Amniotic stem cell (primary cell): ENCODE results near the gene GCNT3.
A peak's percentile ranks its signal among the peaks of the same experiment; 100 is the strongest.
"Not testable (repeated sequence)": the region's sequence is repeated elsewhere in the genome, so short reads cannot be mapped to it uniquely, and the experiment has no call there.

Experiments used
- DNase-seq: peaks from one replicate; lab custom pipeline; 2025; lab: John Stamatoyannopoulos, UW

The GCNT3 gene

DNA sequence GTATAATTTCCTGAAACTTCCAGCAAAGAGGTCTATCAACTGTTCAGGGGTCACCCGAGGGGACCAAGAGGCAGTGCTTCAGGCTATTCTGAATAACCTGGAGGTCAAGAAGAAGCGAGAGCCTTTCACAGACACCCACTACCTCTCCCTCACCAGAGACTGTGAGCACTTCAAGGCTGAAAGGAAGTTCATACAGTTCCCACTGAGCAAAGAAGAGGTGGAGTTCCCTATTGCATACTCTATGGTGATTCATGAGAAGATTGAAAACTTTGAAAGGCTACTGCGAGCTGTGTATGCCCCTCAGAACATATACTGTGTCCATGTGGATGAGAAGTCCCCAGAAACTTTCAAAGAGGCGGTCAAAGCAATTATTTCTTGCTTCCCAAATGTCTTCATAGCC, 6.8 kb downstream of the GCNT3 start:
- DNase-seq: no peak

DNA sequence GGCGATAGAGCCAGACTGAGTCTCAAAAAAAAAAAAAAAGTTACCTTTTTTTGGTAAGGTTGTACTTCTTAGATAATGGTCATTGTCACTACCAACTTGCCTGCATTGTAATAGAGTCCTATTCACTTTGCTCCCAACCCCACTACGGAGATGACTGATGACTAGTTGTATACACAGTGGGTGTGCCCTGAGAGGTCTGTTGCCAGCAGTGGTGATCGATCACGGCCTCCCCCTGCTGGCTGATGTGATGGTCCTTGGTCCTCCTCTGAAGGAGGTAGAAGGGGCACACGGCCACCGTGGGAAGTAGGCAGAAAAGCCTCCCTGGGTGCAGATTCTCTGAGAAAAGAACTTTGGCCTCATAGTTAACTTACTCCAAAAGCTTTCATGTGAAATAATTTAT, 10.7 kb downstream of the GCNT3 start:
- DNase-seq: peak; percentile 33

GRCh38 chr15:59632714-59633113, 21.1 kb downstream of the GCNT3 start:
- no peak for DNase-seq

GRCh38 chr15:59636184-59636583, 24.6 kb downstream of the GCNT3 start:
- no peak for DNase-seq

GRCh38 chr15:59637507-59637906, 25.9 kb downstream of the GCNT3 start:
- not testable (repeated sequence) for DNase-seq

GRCh38 chr15:59642351-59642750, 30.8 kb downstream of the GCNT3 start:
- DNase-seq: no peak

GRCh38 chr15:59644756-59645155, 33.2 kb downstream of the GCNT3 start:
- DNase-seq: no peak

GRCh38 chr15:59645812-59646211, 34.2 kb downstream of the GCNT3 start:
- not testable (repeated sequence) for DNase-seq

- DNase-seq: no peak
These were observed 34.7 kb downstream of the GCNT3 start for GRCh38 chr15:59646277-59646676.

GRCh38 chr15:59647085-59647484, 35.5 kb downstream of the GCNT3 start:
- DNase-seq: no peak

DNA sequence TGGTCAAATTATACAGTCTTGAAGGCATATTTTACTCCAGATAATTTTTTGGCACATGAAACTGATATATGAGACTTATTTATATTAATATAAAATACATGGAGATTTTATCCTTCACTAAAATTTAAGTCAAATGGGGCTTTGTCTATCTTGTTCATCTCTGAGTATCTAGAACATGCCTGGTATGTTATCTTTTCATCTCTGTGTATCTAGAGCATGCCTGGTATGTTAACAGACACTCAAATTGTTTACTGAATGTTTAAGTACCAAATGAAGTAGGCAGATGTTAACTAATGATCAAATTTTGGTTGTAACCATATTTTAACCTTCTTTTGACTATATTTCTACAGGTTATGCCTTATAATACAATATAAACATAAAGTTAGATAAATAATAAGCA, 38.0 kb downstream of the GCNT3 start:
- DNase-seq: no peak

DNA sequence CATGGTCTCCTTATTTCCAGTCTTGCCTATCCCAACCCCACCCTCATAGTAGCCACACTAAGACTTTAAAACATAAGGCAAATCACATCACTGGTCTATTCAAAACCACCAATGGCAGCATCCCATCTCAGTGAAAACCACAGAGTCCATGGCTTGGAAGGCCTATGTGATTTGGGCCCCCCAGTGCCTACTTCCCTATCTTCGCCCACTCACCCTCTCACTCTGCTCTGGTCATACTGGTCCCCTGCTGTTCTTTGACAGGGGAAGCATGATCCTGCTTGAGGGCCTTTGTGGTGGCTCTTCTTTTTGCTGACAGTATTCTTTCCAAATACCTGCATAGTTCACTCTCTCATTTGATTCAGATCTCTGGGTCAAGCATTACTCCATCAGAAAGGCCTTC, 42.5 kb downstream of the GCNT3 start:
- DNase-seq: no peak

DNA sequence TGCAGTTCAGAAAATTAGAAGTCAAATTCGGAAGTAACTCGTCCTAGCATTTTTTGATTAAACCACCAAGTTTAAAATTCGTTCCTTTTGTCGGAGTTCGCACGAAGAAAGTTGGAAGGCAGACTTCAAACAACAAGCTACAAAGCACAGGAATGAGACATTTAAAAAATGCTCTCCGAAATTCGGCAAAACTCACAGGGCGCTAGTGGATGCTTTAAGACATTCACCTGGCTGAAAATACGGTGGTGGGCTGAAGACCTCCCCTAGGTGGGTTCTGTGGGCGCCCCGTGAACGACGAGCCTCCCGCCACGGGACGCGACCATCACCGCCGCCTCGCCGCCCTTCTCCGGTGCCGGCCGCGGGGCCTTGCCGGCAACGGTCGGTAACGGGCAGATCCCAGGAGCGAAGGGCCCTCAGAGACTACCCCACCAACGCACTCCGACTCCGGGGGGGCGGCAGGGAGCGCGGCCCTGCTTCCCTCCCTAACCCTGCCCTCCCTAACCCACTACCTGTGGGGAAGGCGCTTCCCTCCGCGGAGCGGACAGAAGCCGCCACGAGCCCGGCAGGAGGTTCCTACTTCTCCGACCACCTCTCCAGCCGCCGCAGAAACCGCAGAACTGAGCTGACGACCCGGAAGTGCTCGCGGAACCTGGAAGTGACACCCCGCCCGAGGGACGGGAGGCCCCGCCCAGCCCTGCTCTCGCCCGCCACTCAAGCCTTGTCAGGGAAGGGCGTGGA, 45.5 kb downstream of the GCNT3 start, which contains the start of gene GTF2A2:
Gene GTF2A2, minus strand, starts transcription at position 619 of the 738 bp plus-strand sequence. CDS start 5,238 bp downstream, outside the sequence.
- DNase-seq: peak; percentile 87

DNA sequence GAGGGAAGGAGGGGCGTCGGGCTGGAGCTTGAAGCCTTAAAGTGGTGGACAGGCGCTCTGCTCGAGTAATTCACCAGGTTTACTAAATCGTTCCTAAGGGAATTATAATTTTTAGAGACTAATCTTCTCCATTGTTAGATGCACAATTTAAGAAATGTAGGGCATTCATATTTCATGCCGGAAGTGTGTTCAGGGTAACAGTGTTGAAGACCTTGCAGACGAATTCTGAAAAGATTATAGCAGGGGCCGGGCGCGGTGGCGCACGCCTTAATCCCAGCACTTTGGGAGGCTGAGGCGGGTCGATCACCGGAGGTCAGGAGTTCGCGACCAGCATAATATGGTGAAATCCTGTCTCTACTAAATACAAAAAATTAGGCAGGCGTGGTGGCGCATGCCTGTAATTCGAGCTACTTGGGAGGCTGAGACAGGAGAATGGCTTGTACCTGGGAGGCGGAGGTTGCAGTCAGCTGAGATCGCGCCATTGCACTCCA, 46.1 kb downstream of the GCNT3 start:
- no peak for DNase-seq

DNA sequence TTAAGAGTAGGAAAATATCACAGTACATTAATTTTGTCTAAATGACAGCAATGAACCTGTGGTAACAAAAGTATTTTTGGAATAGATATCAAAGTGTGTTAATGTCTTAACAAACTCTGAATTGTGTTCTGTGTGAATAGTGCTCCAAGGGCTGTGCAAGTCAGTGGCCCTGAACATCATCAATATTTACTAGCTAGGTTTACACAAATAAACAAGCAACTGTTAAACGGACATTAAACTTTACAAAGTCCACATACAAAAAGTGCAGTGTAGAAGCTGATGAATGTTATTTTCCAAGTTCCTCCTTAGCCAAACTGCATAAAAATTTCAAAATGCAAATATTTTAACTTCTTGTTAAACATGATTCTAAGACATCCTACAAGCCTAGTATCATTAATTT, 47.8 kb downstream of the GCNT3 start:
- no peak for DNase-seq

DNA sequence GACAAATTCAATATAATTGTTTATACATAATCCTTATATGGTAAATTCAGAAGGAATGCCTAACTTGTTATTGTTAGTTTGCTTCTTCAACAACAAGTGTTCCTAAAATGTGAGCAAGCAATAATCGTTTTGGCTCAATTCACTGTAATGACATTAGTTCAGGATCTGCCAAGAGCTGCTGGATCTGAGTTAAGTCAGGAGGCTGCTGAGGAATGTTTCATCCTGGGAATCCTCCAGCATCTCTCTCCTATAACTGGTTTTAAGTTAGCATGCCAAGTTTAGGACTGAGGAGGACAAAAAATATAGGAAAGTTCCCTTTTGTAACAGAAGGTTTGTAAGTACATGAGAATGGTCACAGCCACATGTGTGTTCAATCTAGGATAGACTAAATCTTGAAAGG, 50.7 kb downstream of the GCNT3 start:
- DNase-seq: no peak

- DNase-seq: no peak
These were observed 57.0 kb downstream of the GCNT3 start for GRCh38 chr15:59668556-59668955.
